Head of caudate nucleus (tissue), 42 donors: ENCODE measurements around the gene ETDC.
A peak's percentile ranks its signal among the peaks of the same experiment; 100 is the strongest.
"Not testable (repeated sequence)": the region's sequence is repeated elsewhere in the genome, so short reads cannot be mapped to it uniquely, and the experiment has no call there.

ENCODE experiments used
- DNase-seq, 42 donors: peaks; one replicate each; pipeline versions ENCODE4 v3.0.0 to v3.0.0-alpha.2; 2020 to 2021; ENCODE audit warnings: mixed read lengths in 7 of 42
- intact Hi-C: fragments of 100-400 bp; cut with DNase I; formaldehyde crosslinking; loops from one replicate; pipeline ENCODE4 v1.15.0; 2022

ETDC gene

DNA sequence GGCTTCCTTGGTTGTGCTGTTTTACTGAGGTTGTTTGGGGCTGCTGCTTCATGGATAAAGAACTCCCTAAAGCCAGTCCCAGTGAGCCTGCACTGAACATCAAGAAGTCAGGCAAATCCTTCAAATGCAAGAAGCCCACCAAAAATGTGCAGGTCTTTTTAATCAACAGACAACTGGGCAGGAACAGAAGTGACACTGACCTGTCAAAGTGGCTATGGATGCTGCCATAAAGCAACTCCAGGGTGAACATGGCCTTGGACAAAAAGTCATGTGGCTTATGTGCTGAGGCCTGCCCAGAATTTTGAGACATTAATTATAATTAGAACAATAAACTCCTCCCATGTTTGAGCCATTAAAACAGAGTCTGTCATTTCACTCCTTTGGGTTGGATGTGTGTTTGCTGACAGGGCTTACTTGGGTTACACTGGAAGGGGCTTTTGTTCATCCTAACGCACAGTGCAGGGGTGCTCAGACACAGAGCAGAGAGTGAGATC is at the start of gene ETDC:
TSS of gene ETDC (plus strand) at position 51 of the 494 bp plus-strand sequence. CDS start at position 51, 0 bp downstream.
- DNase-seq: no peak
- intact Hi-C loops: no loop called here

- DNase-seq, intact Hi-C loops: not testable (repeated sequence)
These were observed 48.3 kb upstream of the ETDC start for GRCh38 chrX:135260976-135261375.

- DNase-seq, intact Hi-C loops: not testable (repeated sequence)
These were observed 45.9 kb upstream of the ETDC start for GRCh38 chrX:135263376-135263775.

- DNase-seq: no peak
- intact Hi-C loops: no loop called here
These were observed 45.1 kb upstream of the ETDC start for GRCh38 chrX:135264206-135264605.

DNA sequence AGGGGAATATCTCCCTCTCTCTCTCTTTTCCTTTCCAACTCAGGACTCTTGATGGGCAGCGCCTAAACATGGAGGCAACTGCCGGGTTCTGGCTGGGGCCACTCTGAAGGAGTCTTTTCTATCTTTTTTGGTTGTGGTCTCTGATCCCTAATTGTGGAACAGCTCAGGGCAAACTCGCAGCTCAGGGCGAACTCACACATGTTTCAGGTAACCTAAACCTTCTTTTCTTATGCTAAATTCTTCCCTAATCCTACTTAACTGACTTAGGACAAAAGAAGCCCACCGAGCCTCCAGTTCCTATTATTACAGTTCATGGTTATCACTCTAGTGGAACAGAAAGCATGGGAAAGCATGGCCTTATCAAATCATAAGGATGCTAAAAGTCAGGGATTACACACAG is 36.1 kb upstream of the ETDC start:
- no peak for DNase-seq

DNA sequence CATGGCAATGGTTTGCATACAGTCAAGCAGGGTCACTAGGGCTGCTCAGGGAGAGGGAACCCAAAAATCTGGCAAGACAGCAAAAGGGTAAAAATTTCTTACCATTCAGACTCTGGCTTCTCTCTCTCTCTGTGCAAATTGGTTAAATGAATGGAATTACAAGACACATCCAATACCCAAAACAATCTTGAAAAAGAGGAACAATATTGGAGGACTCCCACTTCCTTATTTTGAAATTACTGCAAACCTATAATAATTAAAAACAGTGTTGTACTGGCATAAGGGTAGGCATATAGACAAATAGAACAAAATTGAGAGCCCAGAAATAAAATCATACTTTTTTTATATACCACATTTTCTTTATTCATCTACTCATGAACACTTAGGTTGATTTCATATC is 33.3 kb upstream of the ETDC start:
- intact Hi-C loops: no loop called here
- no peak for DNase-seq

More for the DNA sequence above, 36.1 kb upstream of the ETDC start:
- intact Hi-C loops: no loop called here

- no peak for DNase-seq
- intact Hi-C loops: no loop called here
These were observed 21.9 kb upstream of the ETDC start for GRCh38 chrX:135287266-135287823.

DNA sequence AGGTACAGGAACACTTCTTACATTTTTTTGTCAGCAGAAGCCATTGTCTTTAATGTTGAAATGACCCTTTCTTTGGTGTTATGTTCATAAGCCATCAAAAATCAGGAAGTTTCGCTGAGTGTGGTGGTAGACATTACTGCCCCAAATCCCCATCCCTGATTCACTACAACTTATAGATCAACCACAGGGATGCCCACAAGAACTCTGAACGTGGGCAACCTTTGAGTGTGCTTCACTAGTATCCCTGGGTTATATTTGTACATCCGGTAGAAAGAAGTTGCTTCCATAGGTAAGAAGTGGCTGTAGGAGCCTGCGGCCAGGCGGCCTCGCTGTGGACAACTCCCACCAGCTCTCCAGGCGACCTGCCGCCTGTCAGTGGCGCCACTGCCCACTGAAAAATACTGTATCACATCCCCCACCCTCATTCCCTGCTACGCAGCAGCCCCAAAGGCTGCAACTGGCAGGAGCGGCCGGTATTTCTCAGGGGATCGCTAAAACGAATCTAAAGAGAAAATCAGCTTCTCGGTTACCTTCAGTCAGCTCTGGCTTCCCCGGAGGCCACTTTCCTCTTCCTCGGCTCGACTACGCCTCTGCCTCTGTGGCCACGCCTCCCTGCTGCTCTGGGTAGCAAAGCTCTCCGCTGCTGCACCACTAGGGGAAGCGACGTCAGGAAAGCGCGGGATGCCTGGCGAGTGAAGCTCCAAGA is 13.9 kb upstream of the ETDC start:
- DNase-seq: peak; percentile 15 to 83 (median 64)
- intact Hi-C loops: no loop called here

GRCh38 chrX:135295944-135296305 is 13.4 kb upstream of the ETDC start:
- intact Hi-C loops: no loop called here
- no peak for DNase-seq

- intact Hi-C loops: no loop called here
These were observed 6.9 kb upstream of the ETDC start for GRCh38 chrX:135302269-135302873.

DNA sequence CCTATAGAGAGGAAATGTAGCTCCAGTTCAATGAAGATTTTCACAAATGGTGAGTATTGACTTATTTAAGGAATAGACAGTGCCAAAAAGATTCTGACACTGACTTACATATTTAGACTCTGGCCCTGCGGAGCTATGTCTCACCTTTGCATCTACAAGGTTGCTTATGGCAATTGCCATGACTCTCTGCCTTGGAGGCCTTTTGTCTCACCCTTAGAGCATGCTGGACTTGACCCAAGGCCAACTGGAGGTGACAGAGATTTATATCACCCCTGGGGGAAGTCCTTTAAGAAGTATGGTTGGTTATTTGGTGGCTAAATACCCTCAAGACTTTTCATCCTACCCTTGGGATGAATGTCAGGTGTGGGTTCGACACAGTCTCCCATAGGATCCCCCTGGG is 4.5 kb upstream of the ETDC start:
- no peak for DNase-seq
- intact Hi-C loops: no loop called here

More at GRCh38 chrX:135302269-135302873, 6.9 kb upstream of the ETDC start:
- DNase-seq: no peak

DNA sequence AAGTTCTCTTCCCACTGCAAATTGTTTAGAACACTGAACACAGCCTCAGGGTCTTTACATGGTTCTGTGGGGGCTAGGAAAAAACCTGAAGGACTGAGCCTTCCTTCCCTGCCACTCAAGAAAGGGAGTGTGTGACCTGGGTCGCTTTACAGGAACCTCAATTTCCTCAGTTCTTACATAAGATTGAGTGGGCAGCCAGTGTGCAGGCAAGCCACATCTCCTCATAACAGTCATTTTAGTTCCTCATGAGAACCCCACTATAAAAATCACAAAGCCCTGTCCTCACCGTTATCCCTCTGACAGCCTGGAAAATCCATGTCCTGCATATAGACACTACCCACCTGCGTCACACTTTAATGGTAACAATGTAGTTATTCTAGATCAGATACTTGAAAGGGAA is 2.1 kb upstream of the ETDC start:
- peak in 9 of 42 donors; percentile 6 to 37 (median 15) for DNase-seq
- intact Hi-C loops: no loop called here

- intact Hi-C loops: no loop called here
- DNase-seq: no peak
These were observed 880 bp upstream of the ETDC start for GRCh38 chrX:135308345-135308855.

DNA sequence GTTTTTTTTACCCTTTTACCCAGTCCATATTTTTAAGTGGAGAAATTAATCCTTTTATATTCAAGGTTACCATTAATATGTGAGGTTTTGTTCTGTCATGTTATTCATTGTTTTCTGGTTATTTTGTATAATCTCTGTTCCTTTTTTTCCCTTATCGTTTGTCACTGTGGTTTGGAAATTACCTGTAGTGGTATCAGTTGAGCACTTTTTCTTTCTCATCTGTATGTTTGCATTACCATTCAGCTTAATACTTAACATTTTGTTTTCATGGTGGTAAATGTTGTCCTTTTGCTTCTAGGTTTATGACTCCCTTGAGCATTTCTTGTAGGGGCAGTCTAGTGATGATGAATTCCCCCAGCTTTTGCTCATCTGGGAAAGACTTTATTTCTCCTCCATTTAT is 6.6 kb downstream of the ETDC start:
- intact Hi-C loops: no loop called here
- no peak for DNase-seq

GRCh38 chrX:135324463-135324862 is 15.2 kb downstream of the ETDC start:
- DNase-seq: no peak
- intact Hi-C loops: no loop called here

DNA sequence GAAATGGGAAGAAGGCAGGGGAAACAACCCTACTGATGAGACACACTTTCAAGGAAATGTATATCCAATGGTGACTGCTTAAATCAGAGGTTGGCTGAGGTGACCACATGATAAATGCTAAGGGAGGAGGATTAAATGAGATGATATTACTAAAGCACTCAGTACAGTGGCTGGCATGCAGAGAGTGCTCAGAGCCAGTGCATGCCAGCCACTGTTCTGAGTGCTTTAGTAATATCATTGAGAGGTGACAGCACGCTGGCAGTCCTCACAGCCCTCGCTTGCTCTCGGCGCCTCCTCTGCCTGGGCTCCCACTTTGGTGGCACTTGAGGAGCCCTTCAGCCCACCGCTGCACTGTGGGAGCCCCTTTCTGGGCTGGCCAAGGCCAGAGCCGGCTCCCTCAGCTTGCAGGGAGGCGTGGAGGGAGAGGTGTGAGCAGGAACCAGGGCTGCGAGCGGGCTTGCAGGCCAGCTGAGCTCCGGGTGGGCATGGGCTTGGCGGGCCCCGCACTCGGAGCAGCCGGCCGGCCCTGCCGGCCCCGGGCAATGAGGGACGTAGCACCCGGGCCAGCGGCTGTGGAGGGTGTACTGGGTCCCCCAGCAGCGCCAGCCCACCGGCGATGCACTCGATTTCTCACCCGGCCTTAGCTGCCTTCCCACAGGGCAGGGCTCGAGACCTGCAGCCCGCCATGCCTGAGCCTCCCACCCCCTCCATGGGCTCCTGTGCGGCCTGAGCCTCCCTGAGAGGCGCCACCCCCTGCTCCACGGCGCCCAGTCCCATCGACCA is 15.9 kb downstream of the ETDC start:
- intact Hi-C loops, DNase-seq: not testable (repeated sequence)

- no peak for DNase-seq
- intact Hi-C loops: no loop called here
These were observed 18.0 kb downstream of the ETDC start for GRCh38 chrX:135327299-135327698.

DNA sequence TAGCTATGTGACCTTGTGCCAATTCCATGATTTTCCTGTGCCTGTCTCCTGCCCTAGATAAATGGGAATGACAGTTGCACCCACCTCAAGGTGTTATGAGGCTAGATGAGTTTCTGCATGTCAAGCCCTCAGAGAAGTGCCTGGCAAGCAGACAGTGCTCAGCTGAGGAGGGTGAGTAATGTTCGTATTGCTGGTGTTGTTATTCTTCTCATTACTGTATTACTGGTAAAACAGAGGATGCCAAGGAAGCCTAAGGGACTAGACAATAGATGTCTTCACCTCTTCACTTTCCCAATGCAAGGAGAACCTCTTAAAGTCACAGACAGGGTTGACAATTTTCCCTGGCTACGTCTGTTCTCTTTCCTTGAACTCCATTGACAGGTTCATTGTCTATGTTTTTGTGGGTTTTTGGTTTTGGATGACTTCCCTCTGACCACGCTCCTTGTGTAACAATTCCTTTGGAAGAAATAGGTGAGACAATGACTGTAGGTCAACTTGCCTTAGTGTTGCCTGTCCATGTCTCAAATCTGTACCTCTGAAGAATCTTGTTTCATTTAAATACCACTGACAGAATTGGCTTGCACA is 19.2 kb downstream of the ETDC start:
- no peak for DNase-seq
- intact Hi-C loops: no loop called here

- DNase-seq: no peak
- intact Hi-C loops: no loop called here
These were observed 21.4 kb downstream of the ETDC start for GRCh38 chrX:135330706-135331105.
